Naive thymus-derived CD4-positive, alpha-beta T cell (primary cell): Measurements from ENCODE around the gene DDC. TPM values are rescaled to one million over a fixed set of nuclear protein-coding genes. Genes with fewer than 3 reads are reported as not detected.
"Not testable (repeated sequence)": the region's sequence is repeated elsewhere in the genome, so short reads cannot be mapped to it uniquely, and the experiment has no call there.

ENCODE experiments used
- ATAC-seq: fragments of 150-1000 bp; cut with Tn5 transposase; 2 replicates; pipeline ENCODE4 v1.10.0; 2021; ENCODE audit warnings: mild to moderate bottlenecking, moderate library complexity
- CTCF ChIA-PET: fragments of 350-600 bp; sonication (Branson Sonifier 250); formaldehyde crosslinking; loops from one replicate; lab custom pipeline; 2021; ENCODE audit warnings: antibody characterized with exemption; lab: Charles Lee
- POLR2A ChIA-PET: fragments of 350-600 bp; sonication (Branson Sonifier 250); formaldehyde crosslinking; loops from one replicate; lab custom pipeline; 2021; ENCODE audit warnings: antibody characterized with exemption, inconsistent platforms; lab: Charles Lee
- DNase-seq, 9 donors: peaks; one replicate each; pipeline versions ENCODE4 v3.0.0 to v3.0.0-alpha.2; 2020 to 2022; ENCODE audit warnings: mixed read lengths in 1 of 9
- H3K27ac ChIP-seq: one replicate; pipeline ENCODE4 v1.7.0; 2013; ENCODE audit warnings: mild to moderate bottlenecking, low read depth, low read length, moderate library complexity
- H3K27me3 ChIP-seq, 2 donors: one replicate each; pipeline ENCODE4 v1.7.0; 2013; ENCODE audit warnings: low read length in 2 of 2, mild to moderate bottlenecking in 2 of 2, moderate library complexity in 2 of 2; ENCODE audit not compliant: control insufficient read depth in 2 of 2, insufficient read depth in 2 of 2
- H3K36me3 ChIP-seq, 3 experiments: 1 replicate in 2 of 3; 2 replicates in 1 of 3; pipeline ENCODE4 v1.7.0; 2013; ENCODE audit warnings: low read length in 3 of 3, mild to moderate bottlenecking in 3 of 3, moderate library complexity in 1 of 3; ENCODE audit not compliant: insufficient read depth in 3 of 3, control insufficient read depth in 2 of 3
- H3K4me1 ChIP-seq, 2 donors: one replicate each; pipeline ENCODE4 v1.7.0; 2013; ENCODE audit warnings: low read length in 2 of 2, mild to moderate bottlenecking in 2 of 2, moderate library complexity in 1 of 2; ENCODE audit not compliant: control insufficient read depth in 2 of 2, insufficient read depth in 2 of 2
- H3K4me3 ChIP-seq: 2 replicates; pipeline ENCODE4 v1.7.0; 2013; ENCODE audit warnings: mild to moderate bottlenecking, low read length
- H3K9me3 ChIP-seq, 3 experiments: 1 replicate in 2 of 3; 2 replicates in 1 of 3; pipeline ENCODE4 v1.7.0; 2013; ENCODE audit warnings: low read length in 3 of 3; ENCODE audit not compliant: control insufficient read depth in 2 of 3
- H3K27ac Mint-ChIP-seq, 9 donors: one replicate each; pipeline ENCODE4 v1.8.0; 2020 to 2022; ENCODE audit warnings: mixed read lengths in 9 of 9, mild to moderate bottlenecking in 8 of 9, moderate library complexity in 5 of 9, inconsistent platforms in 2 of 9
- H3K27me3 Mint-ChIP-seq, 5 donors: one replicate each; pipeline ENCODE4 v1.8.0; 2021 to 2022; ENCODE audit warnings: mixed read lengths in 5 of 5, mild to moderate bottlenecking in 1 of 5
- H3K36me3 Mint-ChIP-seq, 5 donors: one replicate each; pipeline ENCODE4 v1.8.0; 2020 to 2022; ENCODE audit warnings: mixed read lengths in 5 of 5, mild to moderate bottlenecking in 3 of 5, inconsistent platforms in 1 of 5
- H3K4me1 Mint-ChIP-seq, 7 donors: one replicate each; pipeline ENCODE4 v1.8.0; 2020 to 2022; ENCODE audit warnings: mixed read lengths in 7 of 7, mild to moderate bottlenecking in 3 of 7, inconsistent platforms in 1 of 7
- H3K4me3 Mint-ChIP-seq, 10 donors: one replicate each; pipeline ENCODE4 v1.8.0; 2020 to 2022; ENCODE audit warnings: mild to moderate bottlenecking in 10 of 10, mixed read lengths in 10 of 10, moderate library complexity in 6 of 10, inconsistent platforms in 2 of 10
- H3K9me3 Mint-ChIP-seq, 11 donors: one replicate each; pipeline ENCODE4 v1.8.0; 2020 to 2022; ENCODE audit warnings: mixed read lengths in 11 of 11, mild to moderate bottlenecking in 4 of 11, inconsistent platforms in 1 of 11, moderate library complexity in 1 of 11
- intact Hi-C, 2 donors: fragments of 100-400 bp; cut with micrococcal nuclease; formaldehyde crosslinking; loops; one replicate each; pipeline ENCODE4 v1.15.1; 2023
- polyA plus RNA-seq, 2 donors: library from polyadenylated mRNA; unstranded; fragments of 300-500 nt; fragmentation: Illumina TruSeq; gene quantifications; one replicate each; pipeline ENCODE4 v1.2.3, GENCODE V29; 2021
- total RNA-seq, 6 experiments: library from RNA in 5 of 6; stranded (reverse) in 5 of 6; gene quantifications; 1 replicate in 5 of 6; 2 replicates in 1 of 6; pipeline ENCODE4 v1.2.3 and lab custom pipeline; 2021 to 2026

DDC gene
- total and polyA plus RNA-seq, 7 experiments from 2014 or later: not detected

GRCh38 chr7:50552921-50553320 lies 12.3 kb downstream of the DDC start:
- H3K36me3 Mint-ChIP-seq: no peaks in the 10 kb centered on the region

GRCh38 chr7:50552139-50552538 lies 13.1 kb downstream of the DDC start:
- H3K9me3 Mint-ChIP-seq: peaks cover 0 to 3% (median 0%) of the 10 kb centered on the region in 11 donors
- H3K4me3 Mint-ChIP-seq: no peak overlapping the region
- intact Hi-C loops: no loop called here
- no peak overlapping the region for H3K4me3 ChIP-seq
- H3K4me1 Mint-ChIP-seq: no peaks in the 10 kb centered on the region
- H3K36me3 ChIP-seq: no peaks in the 10 kb centered on the region
- no peaks in the 10 kb centered on the region for H3K9me3 ChIP-seq
- peaks cover 3 to 25% (median 13%) of the 10 kb centered on the region in 5 donors for H3K27me3 Mint-ChIP-seq
- ChIA-PET CTCF (no interaction called here), POLR2A (no interaction called here)
- no peak overlapping the region for H3K27ac Mint-ChIP-seq
- DNase-seq (no peak), ATAC-seq (no peak)
- H3K36me3 Mint-ChIP-seq: no peaks in the 10 kb centered on the region
- no peaks in the 10 kb centered on the region for H3K4me1 ChIP-seq
- H3K27ac ChIP-seq: no peak overlapping the region
- H3K27me3 ChIP-seq: no peaks in the 10 kb centered on the region

More at GRCh38 chr7:50552921-50553320, 12.3 kb downstream of the DDC start:
- Histone ChIP-seq H3K4me1 (no peaks in the 10 kb centered on the region), H3K9me3 (no peaks in the 10 kb centered on the region), H3K36me3 (no peaks in the 10 kb centered on the region), H3K4me3 (no peak overlapping the region), H3K27ac (no peak overlapping the region), H3K27me3 (no peaks in the 10 kb centered on the region)
- POLR2A ChIA-PET: no interaction called here
- Mint-ChIP-seq H3K4me1 (no peaks in the 10 kb centered on the region), H3K4me3 (no peak overlapping the region), H3K9me3 (peaks cover 0 to 3% (median 0%) of the 10 kb centered on the region in 11 donors), H3K27ac (no peak overlapping the region), H3K27me3 (peaks cover 3 to 28% (median 17%) of the 10 kb centered on the region in 5 donors)
- ATAC-seq (no peak), DNase-seq (no peak)
- CTCF ChIA-PET: no interaction called here
- intact Hi-C loops: no loop called here

GRCh38 chr7:50545613-50546012 lies 19.6 kb downstream of the DDC start:
- H3K9me3 Mint-ChIP-seq, H3K4me3 ChIP-seq, CTCF ChIA-PET, H3K36me3 ChIP-seq, H3K9me3 ChIP-seq, H3K27ac ChIP-seq, H3K27ac Mint-ChIP-seq, H3K4me1 ChIP-seq, H3K4me3 Mint-ChIP-seq, ATAC-seq, H3K36me3 Mint-ChIP-seq, DNase-seq, H3K4me1 Mint-ChIP-seq, H3K27me3 ChIP-seq, POLR2A ChIA-PET: not testable (repeated sequence)
- intact Hi-C loops: loop anchor here in 1 of 2 donors (1.0 kb wide), 1 partner anchor 48 kb away; no protein-coding TSS in a partner anchor
- peaks cover 0 to 11% (median 5%) of the 10 kb centered on the region in 5 donors for H3K27me3 Mint-ChIP-seq

GRCh38 chr7:50544992-50545391 lies 20.2 kb downstream of the DDC start:
- H3K4me1 ChIP-seq: no peaks in the 10 kb centered on the region
- H3K4me3 ChIP-seq: no peak overlapping the region
- Mint-ChIP-seq H3K4me1 (no peaks in the 10 kb centered on the region), H3K27me3 (peaks cover 0 to 8% (median 5%) of the 10 kb centered on the region in 5 donors), H3K9me3 (peaks cover 0 to 1% (median 0%) of the 10 kb centered on the region in 11 donors), H3K27ac (no peak overlapping the region), H3K4me3 (no peak overlapping the region), H3K36me3 (no peaks in the 10 kb centered on the region)
- no peak overlapping the region for H3K27ac ChIP-seq
- ChIA-PET POLR2A (no interaction called here), CTCF (no interaction called here)
- H3K36me3 ChIP-seq: no peaks in the 10 kb centered on the region
- no peaks in the 10 kb centered on the region for H3K9me3 ChIP-seq
- no peaks in the 10 kb centered on the region for H3K27me3 ChIP-seq
- DNase-seq (no peak), ATAC-seq (no peak)
- intact Hi-C loops: loop anchor here in 1 of 2 donors (1.0 kb wide), 1 partner anchor 48 kb away; no protein-coding TSS in a partner anchor

GRCh38 chr7:50543776-50544442 lies 21.3 kb downstream of the DDC start:
- Histone ChIP-seq H3K27ac (no peak overlapping the region), H3K4me1 (no peaks in the 10 kb centered on the region), H3K36me3 (no peaks in the 10 kb centered on the region), H3K4me3 (no peak overlapping the region), H3K9me3 (no peaks in the 10 kb centered on the region), H3K27me3 (no peaks in the 10 kb centered on the region)
- Mint-ChIP-seq H3K4me1 (no peaks in the 10 kb centered on the region), H3K27me3 (peaks cover 0 to 8% (median 1%) of the 10 kb centered on the region in 5 donors), H3K9me3 (peaks cover 0 to 1% (median 0%) of the 10 kb centered on the region in 11 donors), H3K36me3 (no peaks in the 10 kb centered on the region), H3K4me3 (no peak overlapping the region), H3K27ac (no peak overlapping the region)
- ChIA-PET CTCF (no interaction called here), POLR2A (no interaction called here)
- intact Hi-C loops: no loop called here
- no peak for DNase-seq
- ATAC-seq: no peak

- Histone ChIP-seq H3K36me3 (no peaks in the 10 kb centered on the region), H3K27ac (no peak overlapping the region), H3K4me1 (no peaks in the 10 kb centered on the region), H3K4me3 (no peak overlapping the region), H3K27me3 (no peaks in the 10 kb centered on the region), H3K9me3 (no peaks in the 10 kb centered on the region)
- CTCF ChIA-PET: no interaction called here
- Mint-ChIP-seq H3K27me3 (peaks cover 0 to 8% (median 1%) of the 10 kb centered on the region in 5 donors), H3K4me3 (no peak overlapping the region), H3K9me3 (peaks cover 0 to 1% (median 0%) of the 10 kb centered on the region in 11 donors), H3K27ac (no peak overlapping the region), H3K36me3 (no peaks in the 10 kb centered on the region), H3K4me1 (no peaks in the 10 kb centered on the region)
- no peak for DNase-seq
- POLR2A ChIA-PET: no interaction called here
- intact Hi-C loops: no loop called here
- ATAC-seq: no peak
Observed at GRCh38 chr7:50542132-50542531, 23.1 kb downstream of the DDC start.
